Activated CD4-positive, alpha-beta T cell treated with anti-CD3 and anti-CD28 coated beads, Interleukin-10, Interleukin-2, amounts not matched to agents 100 ng/mL and 50 ng/mL, durations not matched to agents 16 hours and 8 hours (primary cell): ENCODE results near the gene LAMA5.
A peak's percentile ranks its signal among the peaks of the same experiment; 100 is the strongest.

Source experiments
- DNase-seq: peaks from one replicate; pipeline ENCODE4 v3.0.0-alpha.2; 2020

LAMA5 gene

GRCh38 chr20:62310757-62311121 is 56.4 kb downstream of the LAMA5 start:
- no peak for DNase-seq

DNA sequence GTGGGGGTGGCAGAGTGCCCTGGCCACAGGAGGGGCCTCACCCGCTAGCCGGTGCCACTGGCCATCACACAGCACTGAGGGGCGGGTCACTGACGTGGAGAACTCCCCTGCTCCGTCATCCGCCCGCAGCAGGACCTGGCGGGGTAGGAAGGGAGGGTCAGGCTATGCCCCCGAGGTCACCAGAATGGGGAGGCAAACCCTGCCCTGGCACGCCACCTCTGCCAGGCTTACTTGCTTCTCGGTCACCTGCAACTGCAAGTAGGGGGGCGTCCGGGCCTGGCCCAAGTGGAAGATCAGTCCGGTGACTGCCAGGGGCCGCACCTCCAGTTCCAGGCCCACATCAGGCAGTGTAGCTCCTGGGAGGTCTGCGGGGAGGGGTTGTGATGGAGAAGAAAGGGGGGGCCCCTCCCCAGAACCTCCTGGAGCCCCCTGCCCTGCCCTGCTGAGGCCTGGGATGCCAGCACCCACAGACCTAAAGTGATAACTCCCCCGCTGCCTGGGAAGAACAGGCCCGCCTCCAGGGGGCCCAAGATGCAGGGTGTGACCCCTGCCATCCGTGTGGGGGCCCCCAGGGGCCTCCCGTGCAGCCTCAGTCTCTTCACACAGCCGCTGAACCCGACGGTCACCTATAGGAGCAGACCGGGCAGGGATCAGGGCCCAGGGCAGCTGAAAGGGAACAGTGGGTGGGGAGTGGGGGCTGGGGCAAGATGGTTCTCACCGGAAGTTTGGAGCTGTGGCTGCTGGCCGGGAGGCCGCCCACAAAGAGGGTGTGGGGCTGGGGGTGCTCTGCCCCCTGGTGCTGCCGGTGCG is 57.0 kb downstream of the LAMA5 start:
- DNase-seq = no peak

DNA sequence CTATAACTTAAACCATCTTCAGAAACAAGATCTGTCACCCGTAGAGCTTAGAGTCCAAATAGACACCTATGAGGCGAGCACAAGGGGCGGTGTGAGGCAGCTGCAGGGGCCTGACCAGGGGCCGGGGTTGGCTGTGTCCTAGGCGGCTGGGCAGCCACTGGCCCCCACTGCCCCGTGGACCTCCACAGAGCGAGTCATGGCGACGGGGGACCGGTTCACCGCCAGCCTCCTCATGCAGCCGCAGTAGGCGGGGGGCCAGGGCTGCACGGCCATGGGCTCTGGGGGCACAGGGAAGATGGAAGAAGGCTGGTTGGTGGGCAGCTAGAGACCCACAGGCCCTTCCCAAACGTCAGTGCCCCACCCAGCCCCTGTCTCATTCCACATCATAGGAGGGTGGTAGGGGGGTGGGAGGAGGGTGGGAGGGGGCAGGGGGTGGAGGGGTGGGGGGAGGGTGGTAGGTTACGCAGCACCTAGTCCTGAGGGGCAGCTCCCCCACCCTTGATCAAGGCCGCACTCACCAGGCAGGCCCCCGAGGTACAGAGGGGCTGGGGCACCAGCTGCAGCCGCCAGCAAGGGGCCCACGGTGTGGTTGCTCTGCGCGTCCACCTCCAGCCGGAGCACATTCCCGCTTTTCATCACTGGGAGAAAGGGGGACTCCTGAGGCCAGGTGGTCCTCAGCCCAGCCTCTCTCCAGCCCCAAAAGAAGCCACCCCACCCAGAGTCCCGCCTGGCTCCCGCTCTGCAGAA is 57.7 kb downstream of the LAMA5 start:
- no peak for DNase-seq

- no peak for DNase-seq
Observed at GRCh38 chr20:62308102-62308822, 58.9 kb downstream of the LAMA5 start.

GRCh38 chr20:62307226-62308101 is 59.6 kb downstream of the LAMA5 start:
- no peak for DNase-seq

DNA sequence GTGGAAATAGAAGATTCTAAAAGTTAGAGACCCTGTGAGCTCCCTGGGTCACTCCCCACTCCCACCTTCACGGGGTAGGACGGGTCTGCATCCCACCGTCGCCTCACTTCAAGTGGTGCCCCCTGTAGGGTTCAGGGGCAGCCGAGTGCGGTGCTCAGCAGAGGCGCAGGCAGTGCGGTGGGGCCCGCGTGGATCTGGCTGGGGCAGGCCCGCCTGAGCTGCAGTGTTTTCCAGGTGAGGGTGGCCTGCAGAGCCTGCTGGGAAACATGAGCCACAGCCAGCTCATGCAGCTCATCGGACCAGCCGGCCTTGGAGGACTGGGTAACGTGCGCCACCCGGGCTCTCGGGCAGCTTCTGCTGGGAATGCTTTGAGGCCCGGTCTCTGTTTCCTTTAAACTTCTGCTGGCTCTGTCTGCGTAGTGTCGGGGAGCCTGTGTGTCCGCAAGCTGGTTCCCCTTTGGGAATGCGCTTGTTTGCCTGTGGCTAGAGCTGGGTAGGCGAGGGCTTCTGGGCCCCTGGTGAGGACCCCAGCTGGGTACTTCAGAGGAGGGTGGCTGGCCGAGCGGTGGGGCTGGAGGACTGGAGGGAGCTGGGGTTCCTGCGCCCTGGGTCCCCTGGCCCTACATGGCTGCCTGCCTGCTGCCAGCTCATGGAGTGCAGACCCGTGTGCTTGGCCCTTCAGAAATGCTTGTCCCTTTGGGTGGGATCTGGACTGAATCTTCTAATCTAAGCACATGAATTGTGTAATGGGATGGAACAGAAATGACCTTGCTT is 60.5 kb downstream of the LAMA5 start:
- no peak for DNase-seq

DNA sequence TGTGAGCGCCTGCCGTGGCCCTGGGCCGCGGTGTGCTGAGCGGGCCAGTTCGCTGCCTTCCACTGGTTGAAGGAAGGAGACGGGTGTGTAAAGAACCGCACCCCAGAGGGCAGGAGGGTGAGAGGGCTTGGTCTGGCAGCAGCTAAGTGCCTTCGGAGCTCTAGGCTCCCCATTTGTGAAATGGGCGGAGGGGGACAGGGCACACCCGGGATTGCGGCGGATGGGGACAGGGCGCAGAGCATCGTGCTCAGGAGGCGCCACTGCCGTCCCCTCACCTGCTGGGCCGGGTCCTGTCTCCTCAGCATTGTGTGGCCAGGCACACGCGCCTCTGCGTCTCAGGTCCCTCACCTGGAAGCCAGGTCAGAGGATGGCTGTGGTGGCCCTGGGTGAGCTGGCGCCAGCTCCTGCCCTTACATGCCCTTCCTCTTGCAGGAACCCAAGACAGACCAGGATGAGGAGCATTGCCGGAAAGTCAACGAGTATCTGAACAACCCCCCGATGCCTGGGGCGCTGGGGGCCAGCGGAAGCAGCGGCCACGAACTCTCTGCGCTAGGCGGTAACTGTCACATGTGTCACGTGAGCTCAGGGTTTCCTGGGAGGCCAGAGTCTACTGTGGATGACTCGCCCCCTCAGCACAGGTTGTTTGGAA is 61.2 kb downstream of the LAMA5 start:
- no peak for DNase-seq

GRCh38 chr20:62305149-62305764 is 61.9 kb downstream of the LAMA5 start:
- peak; percentile 26 for DNase-seq

DNA sequence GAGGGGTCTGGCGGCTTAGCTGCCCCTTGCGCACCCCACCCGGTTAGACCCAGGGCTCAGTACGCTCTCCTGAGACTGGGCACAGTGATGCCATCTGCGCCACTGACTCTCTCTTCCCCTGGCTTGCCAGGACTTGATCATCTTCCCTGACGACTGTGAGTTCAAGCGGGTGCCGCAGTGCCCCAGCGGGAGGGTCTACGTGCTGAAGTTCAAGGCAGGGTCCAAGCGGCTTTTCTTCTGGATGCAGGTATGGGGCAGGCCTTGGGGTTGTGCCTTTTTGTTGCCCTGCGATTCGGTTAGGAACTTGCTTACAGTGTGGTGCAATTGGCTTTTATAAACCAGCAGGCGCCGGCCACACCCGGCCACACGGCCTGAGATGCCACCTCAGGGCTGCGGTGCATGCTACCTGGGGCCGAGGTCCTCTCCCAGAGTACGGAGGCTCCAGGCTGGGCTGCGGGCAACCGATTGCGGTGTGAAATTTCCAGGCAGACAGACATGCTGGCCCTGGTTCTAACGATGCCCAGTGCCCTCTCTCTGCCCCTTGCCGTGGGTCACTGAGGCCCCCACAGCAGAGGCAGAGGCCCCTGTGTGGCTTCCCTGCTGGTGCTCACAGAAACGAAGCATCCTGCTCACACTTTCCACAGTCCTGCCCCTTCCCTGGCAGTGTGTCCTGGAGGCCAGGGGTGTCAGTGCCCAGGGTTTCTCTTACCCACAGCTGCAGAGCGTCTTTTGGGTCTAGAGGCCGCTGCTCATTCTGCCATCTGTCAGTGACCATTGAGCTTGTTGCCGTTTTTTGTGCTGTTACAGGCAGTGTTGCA is 62.6 kb downstream of the LAMA5 start:
- DNase-seq = no peak

GRCh38 chr20:62303340-62304226 is 63.5 kb downstream of the LAMA5 start:
- peak; percentile 27 for DNase-seq

- no peak for DNase-seq
Observed at GRCh38 chr20:62303062-62303339, 64.1 kb downstream of the LAMA5 start.

GRCh38 chr20:62302341-62303061 is 64.6 kb downstream of the LAMA5 start, which contains the start of gene ADRM1:
Gene ADRM1, plus strand, starts transcription at chr20:62302997. Its CDS starts 572 bp downstream, at chr20:62303569.
- peak; percentile 98 for DNase-seq

DNA sequence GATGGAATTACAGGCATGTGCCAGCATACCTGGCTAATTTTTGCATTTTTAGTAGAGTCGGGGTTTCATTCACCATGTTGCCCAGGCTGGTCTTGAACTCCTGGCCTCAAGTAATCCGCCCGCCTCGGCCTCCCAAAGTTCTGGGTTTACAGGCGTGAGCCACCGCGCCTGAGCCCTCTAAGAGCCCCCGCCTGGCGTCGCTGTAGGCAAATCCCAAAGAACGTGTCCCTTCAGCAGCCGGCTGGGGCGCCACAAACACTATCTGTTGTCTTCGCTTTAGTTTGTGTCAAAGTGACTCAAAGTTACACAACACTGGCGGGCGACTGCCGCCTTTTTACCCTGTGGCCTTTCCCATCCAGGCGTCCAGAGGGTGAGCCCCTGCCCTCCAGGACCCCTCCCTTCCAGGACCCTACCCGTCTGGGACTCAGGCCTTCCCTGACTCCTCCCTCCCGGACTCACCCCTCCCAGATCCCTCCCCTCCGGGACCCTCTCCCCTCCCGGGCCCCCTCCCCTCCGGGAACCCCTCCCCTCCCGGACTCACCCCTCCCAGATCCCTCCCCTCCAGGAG is 65.3 kb downstream of the LAMA5 start:
- peak; percentile 94 for DNase-seq

DNA sequence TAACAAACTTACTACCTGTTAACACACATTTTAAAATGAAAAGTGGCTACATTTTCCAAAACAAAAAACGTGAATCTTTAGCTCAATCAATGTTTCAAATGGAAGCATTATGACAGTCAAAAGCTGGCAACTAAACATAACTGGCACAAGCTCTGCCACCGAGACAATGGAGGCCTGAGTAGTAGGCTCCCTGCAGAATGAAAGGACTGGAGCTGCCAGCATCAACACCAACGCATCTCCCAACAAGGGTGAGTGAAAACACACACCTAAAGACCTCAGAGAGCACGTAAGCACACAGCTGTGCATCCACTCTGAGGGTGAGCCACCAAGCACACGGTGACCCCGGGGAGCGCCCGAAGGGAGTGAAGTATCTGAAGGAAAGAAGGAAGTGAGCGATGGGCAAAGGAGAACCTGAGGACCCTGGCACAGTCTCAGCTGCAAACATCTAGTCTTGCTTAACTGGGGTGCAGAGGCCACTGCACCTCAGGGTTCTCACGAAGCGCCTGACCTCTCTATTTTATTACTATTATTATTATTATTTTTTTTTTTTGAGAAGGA is 65.9 kb downstream of the LAMA5 start:
- DNase-seq = no peak

GRCh38 chr20:62300319-62300718 is 66.8 kb downstream of the LAMA5 start:
- no peak for DNase-seq

DNA sequence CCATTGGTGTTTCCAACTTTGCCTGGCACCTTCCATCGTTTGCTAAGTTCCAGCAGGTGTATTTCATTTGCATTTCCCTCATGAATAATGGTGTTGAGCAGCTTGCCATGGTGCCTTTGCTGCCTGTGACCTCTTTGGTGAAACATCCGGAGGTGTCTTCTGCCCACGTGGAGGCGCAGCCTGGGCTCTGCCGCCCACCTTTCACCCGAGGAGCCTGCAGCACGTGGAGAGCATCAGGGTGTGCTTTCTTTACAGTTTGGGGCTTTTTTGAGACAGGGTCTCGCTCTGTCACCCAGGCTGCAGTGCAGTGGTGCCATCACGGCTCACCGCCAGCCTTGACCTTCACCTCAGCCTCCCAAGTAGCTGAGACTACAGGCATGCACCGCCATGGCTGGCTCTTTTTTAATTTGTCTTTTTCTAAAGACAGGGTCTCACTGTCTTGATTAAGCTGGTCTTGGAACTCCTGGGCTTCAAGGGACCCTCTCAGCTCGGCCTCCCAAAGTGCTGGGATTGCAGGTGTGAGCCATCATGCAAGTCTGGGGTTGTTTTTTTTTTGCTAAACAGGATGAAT is 67.4 kb downstream of the LAMA5 start:
- DNase-seq = no peak

DNA sequence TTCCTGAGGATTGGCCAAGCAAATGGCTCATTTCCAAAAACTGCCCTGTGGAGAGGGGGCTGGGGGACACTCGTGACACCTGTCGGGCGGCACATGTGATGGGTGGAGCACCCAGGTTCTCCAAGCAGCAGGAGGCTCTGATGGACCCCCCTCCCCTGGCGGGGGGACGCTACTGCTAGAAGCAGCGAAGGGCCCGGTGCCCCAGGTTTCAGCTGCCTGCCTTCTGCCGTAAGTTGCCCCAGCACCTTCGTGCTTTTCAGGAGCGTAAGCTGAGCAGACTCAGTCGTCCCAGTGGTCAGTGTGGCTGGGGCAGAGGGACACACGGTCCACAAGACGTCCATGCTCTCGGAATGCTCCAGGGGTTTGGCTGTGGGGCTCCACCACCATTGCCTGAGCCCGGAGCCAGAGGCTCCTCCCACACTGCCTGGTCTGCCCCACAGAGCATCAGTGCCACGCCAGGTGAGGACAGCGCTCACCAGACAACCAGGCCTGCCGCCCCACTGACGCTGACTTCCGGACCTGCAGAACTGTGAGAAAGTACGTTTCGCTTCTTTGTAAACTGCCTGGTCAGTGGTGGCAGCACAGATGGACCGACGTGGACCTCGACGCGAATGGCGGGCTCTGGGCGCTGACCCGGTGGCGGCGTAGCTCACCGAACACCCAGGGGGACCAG is 68.4 kb downstream of the LAMA5 start:
- no peak for DNase-seq
